Measurements from ENCODE around the gene TTC13. TPM values are rescaled to one million over a fixed set of nuclear protein-coding genes. Genes with fewer than 3 reads are reported as not detected.

Gene TTC13
- total and polyA plus RNA-seq, 2 of the 4 experiments (the other 2 are of a cell fraction): 6.1 to 9.1 TPM

- Histone ChIP-seq H3K14ac (replicated peaks; ENCODE audit: low read depth, low read length) (no peak overlapping the region), H2BK5ac (ENCODE audit: low read depth, low read length, poor library complexity, severe bottlenecking) (no peak overlapping the region), H4K91ac (ENCODE audit: insufficient read depth, low read depth, low read length) (no peak overlapping the region), H2BK120ac (ENCODE audit: low read depth, low read length) (no peak overlapping the region; the same call in 1 of the 2 replicates), H2AK9ac (replicated peaks; ENCODE audit: low read depth, low read length, poor library complexity) (no peak overlapping the region), H4K8ac (ENCODE audit: low read depth in 2 of 2, low read length in 2 of 2) (no peak overlapping the region), H3K36me3 (ENCODE audit: control insufficient read depth, insufficient read depth, low read length) (peaks cover 10% of the 10 kb centered on the region), H3K4me2 (ENCODE audit: low read depth, low read length) (no peak overlapping the region), H3K23ac (ENCODE audit: low read depth, low read length) (no peak overlapping the region), H2AK5ac (ENCODE audit: low read depth, low read length) (no peak overlapping the region; the same call in 1 of the 2 replicates), H3K4ac (ENCODE audit: low read depth, low read length) (no peak overlapping the region; the same call in 1 of the 2 replicates), H2BK20ac (ENCODE audit: low read depth, low read length) (no peak overlapping the region), H3K79me1 (ENCODE audit: low read depth in 1 of 2, low read length in 2 of 2) (peaks cover 0 to 11% of the 10 kb centered on the region in 2 experiments; a peak in 1 of 4 replicates), H3K4me3 (ENCODE audit: insufficient read depth, low read depth, low read length) (no peak overlapping the region), H3K9me1 (ENCODE audit: insufficient read depth, low read length) (peaks cover 15% of the 10 kb centered on the region), H3K27ac (ENCODE audit: insufficient read depth, low read length) (no peak overlapping the region), H3K9ac (ENCODE audit: low read depth, low read length) (no peak overlapping the region), H3K18ac (ENCODE audit: low read depth, low read length) (no peak overlapping the region), H3K9me3 (ENCODE audit: control insufficient read depth, insufficient read depth, low read length) (no peaks in the 10 kb centered on the region), H3K27me3 (ENCODE audit: control insufficient read depth, insufficient read depth, low read length) (no peaks in the 10 kb centered on the region), H2BK15ac (ENCODE audit: low read depth, low read length) (no peak overlapping the region), H3K4me1 (ENCODE audit: control insufficient read depth, insufficient read depth, low read length) (peaks cover 9% of the 10 kb centered on the region), H4K20me1 (ENCODE audit: insufficient read depth, low read length) (no peaks in the 10 kb centered on the region), H3K56ac (ENCODE audit: extremely low read depth, insufficient read depth, low read length) (no peak overlapping the region), H4K5ac (ENCODE audit: low read depth, low read length) (no peak overlapping the region), H2AFZ (replicated peaks; ENCODE audit: low read length, poor library complexity) (peak overlapping the region; percentile 37)
- ChIA-PET CTCF (no interaction called here), POLR2A (ENCODE audit: unreplicated experiment) (no interaction called here)
- intact Hi-C loops (cut with micrococcal nuclease) (no loop called here), dilution Hi-C loops (cut with HindIII; ENCODE audit: low sequenced_read_pairs, unreplicated experiment) (no loop called here), in situ Hi-C loops (cut with MboI; ENCODE audit: low sequenced_read_pairs) (no loop called here)
- TF ChIP-seq CHD1 (IDR thresholded peaks at IDR 0.05; ENCODE audit: low read depth, low read length): no peak
- TF ChIP-seq NFE2L2 (IDR thresholded peaks at IDR 0.05; ENCODE audit: low read depth, low read length): no peak
- TF ChIP-seq USF2 (IDR thresholded peaks at IDR 0.05; ENCODE audit: low read depth, low read length): no peak
- TF ChIP-seq MAFK (IDR thresholded peaks at IDR 0.05; ENCODE audit: low read depth, low read length): no peak
- no peak for TF ChIP-seq RAD21 (IDR thresholded peaks at IDR 0.05; ENCODE audit: low read length)
- no peak for TF ChIP-seq RCOR1 (IDR thresholded peaks at IDR 0.05; ENCODE audit: insufficient replicate concordance, low read length)
- TF ChIP-seq SMC3 (IDR thresholded peaks at IDR 0.05; ENCODE audit: low read depth, low read length): no peak
- TF ChIP-seq MXI1 (IDR thresholded peaks at IDR 0.05; ENCODE audit: borderline replicate concordance, low read depth, low read length): no peak
- no peak for TF ChIP-seq MAZ (IDR thresholded peaks at IDR 0.05; ENCODE audit: borderline replicate concordance, low read depth, low read length)
- no peak for TF ChIP-seq CEBPB (IDR thresholded peaks at IDR 0.05; ENCODE audit: low read depth, low read length)
- TF ChIP-seq BHLHE40 (IDR thresholded peaks at IDR 0.05; ENCODE audit: low read depth, low read length): no peak
- TF ChIP-seq ELK1 (IDR thresholded peaks at IDR 0.05; ENCODE audit: borderline replicate concordance, low read depth, low read length): no peak
- TF ChIP-seq POLR2A (IDR thresholded peaks at IDR 0.05; ENCODE audit: low read depth, low read length): no peak
- TF ChIP-seq RFX5 (IDR thresholded peaks at IDR 0.05; ENCODE audit: low read depth, low read length): no peak
- TF ChIP-seq CTCF (conservative IDR thresholded peaks at IDR 0.05; ENCODE audit: low read depth, low read length): no peak
- TF ChIP-seq FOS (IDR thresholded peaks at IDR 0.05; ENCODE audit: low read depth, low read length): no peak
- BruUV-seq (replicated peaks): no TSS peak
- no peak for DNase-seq
- no peak for ATAC-seq (ENCODE audit: low read depth)
- WGBS, 2 experiments (ENCODE audit: extremely low coverage in 2 of 2, insufficient read length in 1 of 2): 100% methylated on average over 4 of the region's 14 CpGs; no CpG with 5 or more reads in 1 of the 2 experiments
Measured at GRCh38 chr1:231019711-231020110, 41.0 kb upstream of the TTC13 start.
